Renal cortical epithelial cell (primary cell): ENCODE data around the gene COL20A1. TPM values are rescaled to one million over a fixed set of nuclear protein-coding genes. Genes with fewer than 3 reads are reported as not detected.
"Not testable (repeated sequence)": the region's sequence is repeated elsewhere in the genome, so short reads cannot be mapped to it uniquely, and the experiment has no call there.

ENCODE experiments used
- DNase-seq: peaks from one replicate; pipeline ENCODE4 v3.0.0-alpha.2; 2011; ENCODE audit warnings: low read depth
- total RNA-seq: library from RNA; depleted of rRNA; stranded (reverse); fragments of >200 nt; gene quantifications from 2 replicates; pipeline ENCODE4 v1.2.3, GENCODE V29; 2014

Gene COL20A1
- total RNA-seq, 1 donor from 2014 or later, result not detected

GRCh38 chr20:63333241-63333836, 40.4 kb downstream of the COL20A1 start:
- no peak for DNase-seq

GRCh38 chr20:63334356-63334755, 41.4 kb downstream of the COL20A1 start:
- no peak for DNase-seq

- DNase-seq, result not testable (repeated sequence)
Measured at GRCh38 chr20:63335060-63335459, 42.1 kb downstream of the COL20A1 start.

GRCh38 chr20:63335711-63336110, 42.7 kb downstream of the COL20A1 start:
- no peak for DNase-seq

- DNase-seq, result no peak
Measured at GRCh38 chr20:63336232-63336752, 43.3 kb downstream of the COL20A1 start.

GRCh38 chr20:63337786-63338420, 44.9 kb downstream of the COL20A1 start:
- DNase-seq, result no peak

- not testable (repeated sequence) for DNase-seq
Measured at GRCh38 chr20:63339154-63340094, 46.4 kb downstream of the COL20A1 start.

GRCh38 chr20:63340158-63340688, 47.2 kb downstream of the COL20A1 start:
- DNase-seq, result not testable (repeated sequence)

GRCh38 chr20:63342561-63343459, 49.8 kb downstream of the COL20A1 start:
- DNase-seq, result no peak

GRCh38 chr20:63343460-63344445, 50.8 kb downstream of the COL20A1 start:
- DNase-seq, result no peak

GRCh38 chr20:63344616-63345327, 51.8 kb downstream of the COL20A1 start:
- no peak for DNase-seq

- no peak for DNase-seq
Measured at GRCh38 chr20:63345328-63346100, 52.5 kb downstream of the COL20A1 start.

GRCh38 chr20:63346131-63347080, 53.4 kb downstream of the COL20A1 start:
- DNase-seq, result no peak

GRCh38 chr20:63347081-63347741, 54.2 kb downstream of the COL20A1 start:
- DNase-seq, result no peak

- no peak for DNase-seq
Measured at GRCh38 chr20:63347950-63348827, 55.2 kb downstream of the COL20A1 start.
